GM23338 (cell line): ENCODE data around the gene RBP5. TPM values are rescaled to one million over a fixed set of nuclear protein-coding genes. Genes with fewer than 3 reads are reported as not detected.

Experiments used
- ATAC-seq: fragments of 200-7000 bp; cut with Tn5 transposase; 3 replicates; pipeline ENCODE4 v1.9.1; 2020
- DNase-seq: peaks from one replicate; pipeline ENCODE4 v3.0.0-alpha.2; 2015; ENCODE audit warnings: low spot score
- H2AFZ ChIP-seq: fragments of 200-600 bp; sonication (generic); 2 replicates; pipeline ENCODE4 v1.8.0; 2016; ENCODE audit warnings: antibody characterized with exemption, mild to moderate bottlenecking, moderate library complexity
- H3F3A ChIP-seq: fragments of 200-600 bp; sonication (generic); replicated peaks from 2 replicates; pipeline ENCODE4 v1.8.0; 2017; ENCODE audit warnings: antibody characterized with exemption, mixed run types, low read depth
- H3K27ac ChIP-seq: fragments of 200-600 bp; sonication (generic); 2 replicates; pipeline ENCODE4 v1.6.1; 2016; ENCODE audit warnings: low read depth
- H3K27me3 ChIP-seq: fragments of 200-600 bp; sonication (generic); 2 replicates; pipeline ENCODE4 v1.8.0; 2016; ENCODE audit warnings: mild to moderate bottlenecking, mixed run types, moderate library complexity; ENCODE audit not compliant: insufficient read depth
- H3K36me3 ChIP-seq: fragments of 200-600 bp; sonication (generic); 2 replicates; pipeline ENCODE4 v1.8.0; 2016; ENCODE audit warnings: mild to moderate bottlenecking; ENCODE audit not compliant: insufficient read depth
- H3K4me1 ChIP-seq: fragments of 200-600 bp; sonication (generic); 2 replicates; pipeline ENCODE4 v1.8.0; 2016; ENCODE audit warnings: mild to moderate bottlenecking, moderate library complexity; ENCODE audit not compliant: insufficient read depth
- H3K4me2 ChIP-seq: fragments of 200-600 bp; sonication (generic); 2 replicates; pipeline ENCODE4 v1.7.1; 2017; ENCODE audit warnings: mixed run types
- H3K4me3 ChIP-seq: fragments of 200-600 bp; sonication (generic); 2 replicates; pipeline ENCODE4 v1.6.1; 2016; ENCODE audit warnings: mixed run types
- H3K79me2 ChIP-seq: fragments of 200-600 bp; sonication (generic); replicated peaks from 2 replicates; pipeline ENCODE4 v1.8.0; 2017; ENCODE audit warnings: mild to moderate bottlenecking; ENCODE audit not compliant: insufficient read depth
- H3K9me2 ChIP-seq: fragments of 200-600 bp; sonication (generic); 2 replicates; pipeline ENCODE4 v1.8.0; 2017; ENCODE audit not compliant: insufficient read depth
- H4K20me1 ChIP-seq: fragments of 200-600 bp; sonication (generic); replicated peaks from 2 replicates; pipeline ENCODE4 v1.8.0; 2017; ENCODE audit warnings: mild to moderate bottlenecking; ENCODE audit not compliant: insufficient read depth
- H3K27ac Mint-ChIP-seq: 2 replicates; pipeline ENCODE4 v1.8.0; 2020; ENCODE audit warnings: inconsistent platforms, mild to moderate bottlenecking, moderate library complexity, mixed read lengths
- H3K27me3 Mint-ChIP-seq: 3 replicates; pipeline ENCODE4 v1.8.0; 2022; ENCODE audit warnings: low read depth, mild to moderate bottlenecking, moderate library complexity, mixed read lengths, inconsistent platforms; ENCODE audit not compliant: insufficient read depth, poor library complexity
- H3K36me3 Mint-ChIP-seq: 3 replicates; pipeline ENCODE4 v1.8.0; 2021; ENCODE audit warnings: low read depth, mild to moderate bottlenecking, inconsistent platforms, moderate library complexity, mixed read lengths
- H3K4me1 Mint-ChIP-seq: 3 replicates; pipeline ENCODE4 v1.8.0; 2020; ENCODE audit warnings: mild to moderate bottlenecking, inconsistent platforms, mixed read lengths
- H3K4me3 Mint-ChIP-seq: 3 replicates; pipeline ENCODE4 v1.8.0; 2021; ENCODE audit warnings: moderate library complexity, mild to moderate bottlenecking, inconsistent platforms, mixed read lengths
- H3K9me3 Mint-ChIP-seq: 3 replicates; pipeline ENCODE4 v1.8.0; 2020; ENCODE audit warnings: moderate library complexity, mild to moderate bottlenecking, inconsistent platforms, mixed read lengths
- ETS1 ChIP-seq: IDR thresholded peaks from 2 replicates; pipeline ENCODE4 v1.6.1; 2016; ENCODE audit warnings: antibody characterized with exemption
- EZH2 ChIP-seq: fragments of 200-600 bp; sonication (generic); IDR thresholded peaks from one replicate; pipeline ENCODE4 v1.8.0; 2017; ENCODE audit warnings: antibody characterized with exemption, mild to moderate bottlenecking, low read depth; ENCODE audit not compliant: unreplicated experiment
- NANOG ChIP-seq: IDR thresholded peaks from 2 replicates; pipeline ENCODE4 v1.6.1; 2016; ENCODE audit warnings: antibody characterized with exemption, borderline replicate concordance
- POLR2AphosphoS5 ChIP-seq: IDR thresholded peaks from 2 replicates; pipeline ENCODE4 v1.6.1; 2016; ENCODE audit warnings: antibody characterized with exemption, low read depth
- REST ChIP-seq: IDR thresholded peaks from one replicate; pipeline ENCODE4 v1.6.1; 2018; ENCODE audit warnings: antibody characterized with exemption; ENCODE audit not compliant: unreplicated experiment
- STAT1 ChIP-seq: IDR thresholded peaks from one replicate; pipeline ENCODE4 v1.6.1; 2016; ENCODE audit warnings: antibody characterized with exemption; ENCODE audit not compliant: unreplicated experiment
- ZNF114 ChIP-seq: fragments of 250-450 bp; sonication (Bioruptor Pico); IDR thresholded peaks from 2 replicates; pipeline ENCODE4 v1.5.0; 2020; ENCODE audit warnings: mild to moderate bottlenecking, moderate library complexity
- ZNF331 ChIP-seq: fragments of 250-450 bp; sonication (Bioruptor Pico); IDR thresholded peaks from 2 replicates; pipeline ENCODE4 v1.5.0; 2020; ENCODE audit warnings: low read depth, mild to moderate bottlenecking, moderate library complexity
- ZNF462 ChIP-seq: fragments of 250-450 bp; sonication (Bioruptor Pico); IDR thresholded peaks from 2 replicates; pipeline ENCODE4 v1.5.0; 2020; ENCODE audit warnings: mild to moderate bottlenecking, moderate library complexity
- polyA plus RNA-seq: library from polyadenylated mRNA; unstranded; fragments of >200 nt; fragmentation: Nextera tagmentation; extraction: Ambion mirVana; gene quantifications from 2 replicates; pipeline ENCODE4 v1.2.1, GENCODE V29; 2016
- total RNA-seq: library from RNA; depleted of rRNA; stranded (reverse); fragments of >200 nt; shearing (Covaris generic); gene quantifications from 2 replicates; pipeline ENCODE4 v1.2.3, GENCODE V29; 2014

Gene RBP5
- total and polyA plus RNA-seq, 2 experiments from 2014 or later: 1.2 to 3.0 TPM

- no peak for DNase-seq
- Mint-ChIP-seq H3K4me3 (no peak overlapping the region), H3K27ac (no peak overlapping the region), H3K27me3 (peaks cover 4% of the 10 kb centered on the region), H3K9me3 (no peaks in the 10 kb centered on the region; the same call in 2 of the 3 replicates), H3K36me3 (peaks cover 23% of the 10 kb centered on the region), H3K4me1 (no peaks in the 10 kb centered on the region)
- H3K9me2 ChIP-seq: 0 out of 2 replicates have a peak, but pooled peaks cover 3% of the 10 kb centered on the region
- no peaks in the 10 kb centered on the region for H3F3A ChIP-seq
- ATAC-seq: no peak
- H3K4me1 ChIP-seq: no peaks in the 10 kb centered on the region
- H3K79me2 ChIP-seq: no peaks in the 10 kb centered on the region
- H3K27ac ChIP-seq: no peak overlapping the region
- no peaks in the 10 kb centered on the region for H3K36me3 ChIP-seq
- no peaks in the 10 kb centered on the region for H4K20me1 ChIP-seq
- no peaks in the 10 kb centered on the region for H3K27me3 ChIP-seq
- no peak overlapping the region for H2AFZ ChIP-seq
- H3K4me2 ChIP-seq: no peak overlapping the region
- no peak overlapping the region for H3K4me3 ChIP-seq
- no peak for TF ChIP-seq REST
- TF ChIP-seq ZNF114: no peak
- TF ChIP-seq NANOG: no peak
- no peak for TF ChIP-seq ZNF462 (CRISPR knock-in tag)
- no peak for TF ChIP-seq EZH2
- TF ChIP-seq ETS1: no peak
- TF ChIP-seq POLR2AphosphoS5: no peak
- TF ChIP-seq STAT1: no peak
- no peak for TF ChIP-seq ZNF331
These were observed 14.9 kb upstream of the RBP5 start for GRCh38 chr12:7143564-7143963.
